HepG2 (cell line): ENCODE data around the gene ZDHHC18. TPM values are rescaled to one million over a fixed set of nuclear protein-coding genes. Genes with fewer than 3 reads are reported as not detected.

Source experiments
- ATAC-seq: fragments of 200-7000 bp; cut with Tn5 transposase; 3 replicates; pipeline ENCODE4 v1.9.1; 2020; ENCODE audit warnings: mild to moderate bottlenecking, moderate library complexity
- BruUV-seq: library from RNA; stranded (reverse); fragments of 400-500 nt; replicated peaks from 2 replicates; lab custom pipeline; 2021; lab: Mats Ljungman, UMichigan
- CTCF ChIA-PET: fragments of 300-600 bp; formaldehyde crosslinking; extraction: SDS; loops from one replicate; lab custom pipeline; 2021; ENCODE audit warnings: low total read pairs, inconsistent platforms, low intra/inter-chr PET ratio; lab: Yijun Ruan, JAX
- POLR2A ChIA-PET: fragments of 350-600 bp; sonication (Branson Sonifier 250); formaldehyde crosslinking; loops from one replicate; lab custom pipeline; 2020; ENCODE audit warnings: antibody characterized with exemption, inconsistent platforms; lab: Yijun Ruan, JAX
- DNase-seq: peaks from one replicate; pipeline ENCODE4 v3.0.0-alpha.2; 2015; ENCODE audit warnings: low spot score
- FAIRE-seq: peaks from 3 replicates; lab custom pipeline; 2011; peaks lifted over from hg19 to GRCh38; lab: Jason Lieb, UNC
- H2AFZ ChIP-seq: one replicate; pipeline ENCODE4 v1.6.1; 2011; ENCODE audit warnings: low read length, inconsistent platforms
- H3K27ac ChIP-seq: fragments of 300-600 bp; 3 replicates; pipeline ENCODE4 v1.8.0; 2011; ENCODE audit warnings: mixed run types, mild to moderate bottlenecking, mixed read lengths, low read length, inconsistent platforms; ENCODE audit not compliant: insufficient read depth; ENCODE audit errors: extremely low read length
- H3K27me3 ChIP-seq, 2 experiments: fragments of 200-600 bp in 1 of 2; 2 replicates in 1 of 2; 3 replicates in 1 of 2; pipeline versions ENCODE4 v1.6.0 to v1.8.0; 2011; ENCODE audit warnings: low read length in 2 of 2, mild to moderate bottlenecking in 2 of 2, moderate library complexity in 2 of 2, inconsistent platforms in 1 of 2; ENCODE audit not compliant: insufficient read depth in 2 of 2, control insufficient read depth in 1 of 2
- H3K36me3 ChIP-seq, 2 experiments: fragments of 200-600 bp in 1 of 2; replicated peaks in 1 of 2; 2 replicates in 1 of 2; 3 replicates in 1 of 2; pipeline versions ENCODE4 v1.5.1 to v1.8.0; 2011; ENCODE audit warnings: low read length in 2 of 2, inconsistent platforms in 1 of 2; ENCODE audit not compliant: insufficient read depth in 2 of 2, control insufficient read depth in 1 of 2
- H3K4me1 ChIP-seq: 2 replicates; pipeline ENCODE4 v1.5.1; 2012; ENCODE audit warnings: low read length, inconsistent platforms; ENCODE audit not compliant: insufficient read depth
- H3K4me2 ChIP-seq: 2 replicates; pipeline ENCODE4 v1.6.0; 2011; ENCODE audit warnings: low read depth, low read length, inconsistent platforms
- H3K4me3 ChIP-seq, 3 experiments: fragments of 200-600 bp in 1 of 3; sonication (generic), shearing (Covaris generic) in 1 of 3; replicated peaks in 1 of 3; 2 replicates each; pipeline ENCODE4 v1.5.1; 2011 to 2016; ENCODE audit warnings: low read length in 3 of 3, inconsistent platforms in 2 of 3, low read depth in 2 of 3, mild to moderate bottlenecking in 2 of 3, control low read depth in 1 of 3, mixed read lengths in 1 of 3; ENCODE audit not compliant: insufficient read depth in 1 of 3
- H3K79me2 ChIP-seq: one replicate; pipeline ENCODE4 v1.6.1; 2011; ENCODE audit warnings: low read length, inconsistent platforms; ENCODE audit not compliant: insufficient read depth
- H3K9ac ChIP-seq: 2 replicates; pipeline ENCODE4 v1.6.0; 2011; ENCODE audit warnings: mild to moderate bottlenecking, low read depth, low read length, inconsistent platforms; ENCODE audit not compliant: insufficient read depth
- H3K9me3 ChIP-seq: 2 replicates; pipeline ENCODE4 v1.5.1; 2012; ENCODE audit warnings: mild to moderate bottlenecking, low read length
- H4K20me1 ChIP-seq: 2 replicates; pipeline ENCODE4 v1.6.0; 2011; ENCODE audit warnings: inconsistent platforms, mild to moderate bottlenecking, low read length, moderate library complexity; ENCODE audit not compliant: insufficient read depth
- CREB1 ChIP-seq, 2 experiments: fragments of 450-650 bp in 1 of 2; IDR thresholded peaks; 2 replicates each; pipeline ENCODE4 v1.6.1; 2016 to 2017; ENCODE audit warnings: control low read depth in 1 of 2, mild to moderate bottlenecking in 1 of 2, missing compliant biosample characterization in 1 of 2, missing genetic modification characterization in 1 of 2
- ZBTB10 ChIP-seq: sonication (generic); formaldehyde crosslinking; IDR thresholded peaks from 2 replicates; pipeline ENCODE4 v1.4.0; 2020; ENCODE audit warnings: missing genetic modification reagents, borderline replicate concordance
- ZBTB46 ChIP-seq: sonication (generic); formaldehyde crosslinking; IDR thresholded peaks from 2 replicates; pipeline ENCODE4 v1.4.0; 2020; ENCODE audit warnings: mild to moderate bottlenecking, missing genetic modification reagents, borderline replicate concordance
- ZNF530 ChIP-seq: sonication (generic); formaldehyde crosslinking; IDR thresholded peaks from 2 replicates; pipeline ENCODE4 v1.5.0; 2020; ENCODE audit warnings: low read depth, mild to moderate bottlenecking, missing genetic modification reagents
- WGBS: methylation state at CpG from one replicate; pipeline ENCODE4 v1.1.6; 2017; ENCODE audit warnings: low lambda C conversion rate; 5-methylcytosine and 5-hydroxymethylcytosine counted together
- in situ Hi-C: cut with HindIII; loops from 2 replicates; pipeline ENCODE4 v1.10.0; 2017; ENCODE audit warnings: low pct_unique_long_range_greater_than_20kb; ENCODE audit not compliant: extremely low pct_ligation_motif_present
- intact Hi-C: fragments of 100-400 bp; cut with micrococcal nuclease; formaldehyde crosslinking; loops from one replicate; pipeline ENCODE4 v1.10.0; 2022; ENCODE audit not compliant: unreplicated experiment
- polyA plus RNA-seq, 8 experiments: library from polyadenylated mRNA; depleted of rRNA in 3 of 8; stranded (reverse) in 7 of 8; unstranded in 1 of 8; fragments of >200 nt; fragmentation: Illumina TruSeq in 4 of 8; extraction: Trizol in 4 of 8; gene quantifications; 2 replicates each; pipeline versions ENCODE4 v1.2.1 to v1.2.3, GENCODE V29; 2011 to 2016; ENCODE audit warnings: low read depth in 4 of 8, missing spikeins in 1 of 8, mixed read lengths in 1 of 8; ENCODE audit not compliant: insufficient read depth in 1 of 8
- total RNA-seq, 5 experiments: library from RNA; depleted of rRNA; stranded (reverse); fragments of >200 nt; fragmentation: Illumina TruSeq; extraction: Trizol; gene quantifications; 2 replicates each; pipeline ENCODE4 v1.2.3, GENCODE V29; 2016; ENCODE audit warnings: low read depth in 1 of 5

The ZDHHC18 gene
- total and polyA plus RNA-seq, 2 of the 13 experiments (the other 11 are each of a cell fraction or from before 2014, with no cell fraction given), result 13.2 to 35.3 TPM

GRCh38 chr1:26788836-26789611 lies 37.5 kb upstream of the ZDHHC18 start (continued):
- TF ChIP-seq ZBTB10 (CRISPR knock-in tag) (no peak), ZBTB46 (no peak)
- TF ChIP-seq, all 625 proteins: peak for 78

GRCh38 chr1:26789612-26789865 lies 36.9 kb upstream of the ZDHHC18 start:
- Histone ChIP-seq H3K27ac (no peak overlapping the region), H4K20me1 (no peaks in the 10 kb centered on the region), H3K4me3 (no peak overlapping the region), H3K4me1 (peaks cover 48% of the 10 kb centered on the region), H3K36me3 (peaks cover 0 to 7% of the 10 kb centered on the region in 2 experiments; a peak in 3 of 5 replicates), H3K79me2 (peaks cover 6% of the 10 kb centered on the region), H3K9ac (no peak overlapping the region), H3K9me3 (no peaks in the 10 kb centered on the region), H3K27me3 (no peaks in the 10 kb centered on the region; a peak in 1 of 5 replicates), H2AFZ (no peak overlapping the region), H3K4me2 (no peak overlapping the region; the same call in 1 of the 2 replicates)
- no peak for DNase-seq
- no peak for ATAC-seq
- no TSS peak for BruUV-seq
- POLR2A ChIA-PET, result interaction anchor here (0.7 to 7.0 kb wide), 10 partner anchors 30 to 195 kb away, joined by 3 to 127 read pairs (median 4); partner anchors contain the start of genes ARID1A and NR0B2
- CTCF ChIA-PET, result interaction anchor here (1.2 to 3.2 kb wide), 5 partner anchors 15 to 192 kb away, joined by 4 to 44 read pairs (median 8); no protein-coding TSS in a partner anchor
- FAIRE-seq, result no peak
- intact Hi-C loops (loop anchor here (1.0 to 5.0 kb wide), 3 partner anchors 92 to 187 kb away; partner anchors contain the start of gene ARID1A), in situ Hi-C loops (loop anchor here (5.0 kb wide), 2 partner anchors 97 to 187 kb away; no protein-coding TSS in a partner anchor)
- TF ChIP-seq ZNF530 (CRISPR knock-in tag), result no peak
- TF ChIP-seq CREB1 (IDR thresholded peaks at IDR 0.05), result no peak
- TF ChIP-seq CREB1 (CRISPR knock-in tag; IDR thresholded peaks at IDR 0.05), result 0 out of 2 replicates have a peak, but pooled peaks have one; percentile 12
- 65% methylated on average over 3 of the region's 3 CpGs for WGBS
